H1 (cell line): ENCODE measurements around the gene RTCB. TPM values are rescaled to one million over a fixed set of nuclear protein-coding genes. Genes with fewer than 3 reads are reported as not detected.

Experiments used
- SP2 ChIP-seq: IDR thresholded peaks from 2 replicates; pipeline ENCODE4 v1.6.1; 2012; ENCODE audit warnings: mild to moderate bottlenecking, low read length, inconsistent platforms
- polyA plus RNA-seq, 7 experiments: library from polyadenylated mRNA; depleted of rRNA in 3 of 7; stranded (reverse) in 5 of 7; unstranded in 2 of 7; fragments of >200 nt in 5 of 7; fragments of 200-250 nt in 2 of 7; gene quantifications; 1 replicate in 5 of 7; 2 replicates in 1 of 7; 4 replicates in 1 of 7; pipeline versions ENCODE4 v1.2.1 to v1.2.3, GENCODE V29; 2011 to 2013; ENCODE audit warnings: missing spikeins in 2 of 7, mixed read lengths in 2 of 7
- total RNA-seq: library from RNA; stranded (reverse); fragmentation: NEBNext Ultra II Directional; extraction: Animal tissue kit (Norgen Biotek cat#: 25700); gene quantifications from 2 replicates; pipeline ENCODE4 v1.2.1, GENCODE V29; 2021

The RTCB gene
- total and polyA plus RNA-seq, 2 of the 8 experiments (the other 6 are each of a cell fraction or from before 2014, with no cell fraction given), result 104 to 114 TPM

DNA sequence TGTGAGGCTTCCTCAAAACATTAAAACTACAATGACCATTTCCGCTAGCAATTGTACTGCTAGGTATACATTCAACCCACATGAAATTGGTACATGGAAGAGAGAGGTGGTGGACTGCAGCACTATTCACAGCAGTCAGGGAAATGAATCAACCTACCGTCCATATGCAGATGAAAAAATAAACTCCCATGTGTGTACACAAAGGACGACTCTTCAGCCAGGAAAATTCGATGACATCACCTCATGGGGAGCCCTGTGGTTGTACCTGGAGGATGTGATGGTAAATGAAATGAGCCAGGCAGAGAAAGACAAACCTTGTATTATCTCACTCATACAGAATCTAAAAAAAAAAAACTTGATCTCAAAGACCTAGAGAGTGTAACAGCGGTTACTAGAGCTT is 31.1 kb downstream of the RTCB start (continued):
- TF ChIP-seq SP2, result no peak
